ENCODE data around the gene CFAP251.

The CFAP251 gene

GRCh38 chr12:121943926-121944325 is 25.5 kb downstream of the CFAP251 start:
- DNase-seq = no peak

- no peak for DNase-seq
These were observed 28.1 kb downstream of the CFAP251 start for GRCh38 chr12:121946313-121947025.

GRCh38 chr12:121947981-121948380 is 29.6 kb downstream of the CFAP251 start:
- DNase-seq = no peak

- DNase-seq = no peak
These were observed 31.4 kb downstream of the CFAP251 start for GRCh38 chr12:121949648-121950397.

DNA sequence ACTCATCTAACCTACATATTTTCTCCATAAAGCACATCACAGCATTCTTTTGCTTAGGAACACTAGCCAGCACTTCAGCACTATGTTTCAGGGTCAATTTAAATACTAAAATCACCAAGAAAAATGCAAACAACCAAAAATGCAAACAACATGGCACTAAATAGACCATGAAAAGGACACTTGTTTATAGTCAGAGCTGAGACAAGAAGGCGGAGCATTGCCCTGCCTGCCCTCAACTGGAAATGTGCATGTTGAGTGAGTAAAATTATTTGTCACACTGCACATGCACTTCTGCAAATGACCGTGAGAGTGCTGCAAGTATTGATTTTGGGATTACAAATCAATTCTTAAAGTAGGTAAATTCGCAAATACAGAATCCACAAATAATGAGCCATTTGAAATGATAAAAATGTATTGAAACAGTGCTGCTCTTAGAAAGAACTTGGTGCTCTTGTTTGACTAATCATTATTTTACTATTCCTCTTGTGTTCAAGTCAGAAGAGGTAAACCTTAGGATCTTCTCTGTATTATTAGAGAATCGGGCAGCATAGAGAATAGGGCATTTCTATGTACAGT is 34.8 kb downstream of the CFAP251 start:
- DNase-seq = no peak

- DNase-seq = no peak
These were observed 35.3 kb downstream of the CFAP251 start for GRCh38 chr12:121953695-121954094.

DNA sequence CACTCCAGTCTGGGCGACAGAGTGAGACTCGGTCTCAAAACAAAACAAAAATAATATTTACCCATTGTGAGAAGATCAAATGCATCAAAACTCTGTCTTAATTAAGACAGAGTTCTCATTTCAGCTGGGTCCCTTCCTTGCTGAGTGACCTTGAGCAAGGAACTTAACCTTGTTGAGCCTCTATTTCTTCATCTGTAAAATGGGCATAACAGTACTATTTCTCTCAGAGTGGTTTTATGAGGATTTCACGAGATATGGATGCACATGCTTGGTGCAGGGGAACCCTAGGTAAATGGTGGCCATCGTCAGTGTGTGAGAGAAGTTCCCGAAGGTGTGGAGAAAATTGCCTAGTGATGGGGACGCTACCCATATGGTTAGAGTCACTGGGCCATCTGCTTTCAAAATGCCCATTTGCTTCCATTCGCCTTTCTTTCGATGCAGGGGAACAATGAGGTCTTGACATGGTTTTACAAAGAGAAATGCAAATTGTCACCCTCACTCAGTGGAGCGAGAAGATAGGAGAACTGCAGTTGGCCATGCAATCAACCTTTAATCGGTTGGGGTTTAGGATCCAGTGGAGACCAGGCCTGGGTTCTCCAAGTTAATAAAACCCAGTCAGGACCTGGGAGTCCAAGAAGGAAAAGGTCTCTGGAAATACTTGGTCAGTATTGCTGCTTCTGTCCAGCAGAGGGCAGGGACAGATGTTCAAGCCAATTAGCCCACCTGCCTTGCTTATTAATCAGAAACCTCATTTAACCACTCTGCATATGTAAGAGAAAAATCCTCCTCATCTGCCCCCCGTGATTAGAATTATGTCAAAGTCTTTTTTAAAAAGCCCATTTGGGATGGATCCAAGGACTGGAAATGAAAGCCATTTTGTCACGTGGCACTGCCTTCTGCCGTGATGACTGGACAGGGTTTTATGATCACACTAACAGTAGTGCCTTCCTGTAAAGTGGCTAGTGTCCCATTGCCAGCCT is 37.2 kb downstream of the CFAP251 start:
- DNase-seq = peak in 1 of 56 donors; percentile 11

- DNase-seq = no peak
These were observed 39.6 kb downstream of the CFAP251 start for GRCh38 chr12:121957861-121958515.

- DNase-seq = peak in 1 of 56 donors; percentile 6
These were observed 40.3 kb downstream of the CFAP251 start for GRCh38 chr12:121958541-121959240.

- no peak for DNase-seq
These were observed 42.1 kb downstream of the CFAP251 start for GRCh38 chr12:121960541-121960940.

GRCh38 chr12:121961195-121961879 is 42.9 kb downstream of the CFAP251 start:
- DNase-seq = no peak

DNA sequence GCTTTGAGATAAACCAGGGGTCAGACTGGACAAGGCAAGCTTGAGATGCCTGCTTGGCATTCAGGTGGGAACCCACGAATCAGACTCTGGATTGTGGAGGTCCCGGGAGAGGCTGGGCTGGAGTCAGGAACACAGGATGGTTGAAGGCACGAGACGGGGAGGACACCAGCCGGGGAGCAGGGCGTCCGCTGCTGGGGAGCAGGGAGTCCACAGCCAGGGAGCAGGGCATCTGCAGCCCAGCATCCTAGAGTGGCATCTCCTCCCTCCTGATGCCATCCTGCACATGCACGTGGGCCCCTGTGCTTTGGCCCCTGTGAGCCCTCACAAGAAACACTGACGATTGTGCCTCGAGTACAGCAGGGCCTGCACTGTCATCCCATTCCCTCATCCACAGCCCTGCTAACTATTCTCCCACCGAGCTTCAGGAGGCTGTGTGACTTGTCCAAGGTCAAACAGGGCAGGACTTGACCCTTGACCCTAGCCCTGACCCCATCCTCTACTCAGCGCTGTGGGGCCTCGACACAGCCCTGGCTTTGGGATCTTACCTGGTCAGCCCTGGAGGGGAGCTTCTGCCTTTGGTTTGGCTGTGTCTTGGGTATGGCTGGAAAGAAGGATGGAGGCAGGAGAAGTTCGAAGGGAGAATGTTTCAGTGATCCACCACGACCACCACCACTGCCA is 45.1 kb downstream of the CFAP251 start:
- DNase-seq = no peak

- peak in 1 of 56 donors; percentile 22 for DNase-seq
These were observed 46.6 kb downstream of the CFAP251 start for GRCh38 chr12:121964813-121965643.

GRCh38 chr12:121966959-121967358 is 48.6 kb downstream of the CFAP251 start:
- DNase-seq = no peak

DNA sequence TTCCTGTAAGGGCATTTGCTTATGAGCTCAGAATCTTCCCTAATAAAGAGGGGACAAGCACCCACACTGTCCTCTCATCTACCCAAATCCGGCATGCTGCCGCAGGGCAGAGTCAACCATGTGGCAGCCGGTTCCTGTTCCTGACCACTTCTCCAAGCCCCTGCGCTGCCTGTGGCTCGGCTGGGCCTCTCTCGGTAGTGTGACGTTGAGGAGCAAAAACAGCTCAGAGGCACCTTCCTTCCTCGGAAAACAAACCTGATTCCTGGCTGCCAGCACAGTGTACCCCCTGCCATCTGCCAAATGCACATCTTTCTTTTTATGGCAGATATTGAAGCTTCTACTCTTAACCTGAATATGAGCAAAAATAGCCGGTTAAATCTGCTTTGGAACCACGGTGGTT is 50.5 kb downstream of the CFAP251 start:
- peak in 14 of 56 donors; percentile 2 to 36 (median 14) for DNase-seq

DNA sequence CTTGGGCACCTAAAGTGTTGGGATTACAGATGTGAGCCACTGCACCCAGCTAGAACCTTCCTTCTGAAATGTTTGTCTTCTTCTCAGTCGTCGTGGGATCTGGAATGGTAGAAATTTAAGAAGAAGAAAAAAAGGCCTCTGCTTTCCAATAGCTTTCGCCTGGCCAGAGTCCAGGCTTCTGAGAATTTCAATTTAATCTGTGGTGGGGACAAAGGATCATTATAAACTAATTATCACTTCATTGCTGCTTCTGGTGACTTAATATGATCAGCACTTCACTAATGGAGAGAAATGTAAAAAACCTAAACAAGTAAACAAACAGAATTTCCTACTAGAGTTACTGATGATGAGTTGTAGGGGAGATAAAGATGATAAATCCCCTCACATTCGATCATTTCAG is 51.3 kb downstream of the CFAP251 start:
- no peak for DNase-seq

DNA sequence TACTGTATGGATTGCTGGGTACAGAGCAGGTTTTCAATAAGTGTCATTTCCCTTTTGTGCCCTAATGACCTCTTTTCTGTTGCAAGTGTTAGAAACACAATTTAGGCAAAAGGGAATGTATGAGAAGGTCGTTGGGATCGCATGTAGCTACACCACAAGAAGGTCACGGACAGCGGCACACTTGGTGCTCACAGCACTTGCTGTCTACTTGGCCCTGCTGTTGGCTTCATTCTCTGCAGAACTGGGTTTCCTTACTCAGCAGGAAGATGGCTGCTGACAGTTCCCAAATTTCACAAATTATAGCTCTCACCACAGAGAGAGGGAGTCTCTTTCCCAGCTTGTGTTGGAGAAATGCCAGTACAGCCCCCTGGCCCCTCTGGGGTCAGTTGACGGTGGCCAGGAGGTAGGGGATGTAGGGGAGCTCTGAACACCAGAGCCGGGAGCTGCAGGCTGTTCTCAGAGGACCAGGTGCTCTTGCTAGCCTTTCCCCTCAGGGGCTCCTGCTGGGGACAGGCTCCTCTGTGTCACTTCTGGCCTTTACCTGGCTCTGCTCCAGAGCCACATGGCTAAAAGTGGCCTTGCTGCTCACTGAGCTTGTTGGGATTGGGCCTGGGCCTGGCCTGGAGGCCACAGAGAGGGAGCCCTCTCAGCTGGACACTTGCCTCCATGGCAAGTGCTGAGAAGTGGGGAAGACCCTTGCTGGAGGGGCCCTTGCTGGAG is 52.3 kb downstream of the CFAP251 start:
- no peak for DNase-seq

Data from nucleus accumbens (tissue), 56 donors.